ENCODE data around the gene MAT1A. TPM values are rescaled to one million over a fixed set of nuclear protein-coding genes. Genes with fewer than 3 reads are reported as not detected.
"Not testable (repeated sequence)": the region's sequence is repeated elsewhere in the genome, so short reads cannot be mapped to it uniquely, and the experiment has no call there.

Gene MAT1A
- total RNA-seq, 5 donors from 2014 or later (not counting 1 experiment from before 2014, with no cell fraction given): 0.23 to 0.33 (median 0.28) TPM; not detected in 2

GRCh38 chr10:80236457-80236856, 53.0 kb downstream of the MAT1A start:
- ATAC-seq (replicated peaks in 1 of 4); H3K9me3 Mint-ChIP-seq; H3K4me3 ChIP-seq (ENCODE audit: control insufficient read depth in 1 of 2, extremely low read depth in 1 of 2, low read length in 1 of 2); POLR2A ChIA-PET; H3K27me3 ChIP-seq (replicated peaks in 1 of 2; ENCODE audit: control insufficient read depth in 2 of 2, extremely low read depth in 1 of 2, insufficient read depth in 2 of 2, low read length in 1 of 2); H3K36me3 ChIP-seq (ENCODE audit: control insufficient read depth in 2 of 2, extremely low read depth in 1 of 2, insufficient read depth in 1 of 2, low read length in 1 of 2); H3K36me3 Mint-ChIP-seq; CTCF ChIA-PET; H3K4me1 Mint-ChIP-seq; DNase-seq; H3K4me1 ChIP-seq (ENCODE audit: control insufficient read depth in 1 of 2, extremely low read depth in 1 of 2, insufficient read depth in 2 of 2, low read length in 2 of 2); H3K4me3 Mint-ChIP-seq; H3K9me3 ChIP-seq; H3K27ac ChIP-seq (ENCODE audit: low read length); H3K27me3 Mint-ChIP-seq; H3K27ac Mint-ChIP-seq: not testable (repeated sequence)
- no CpG with 5 or more reads among the region's 5 CpGs for WGBS (ENCODE audit: insufficient coverage)

GRCh38 chr10:80234331-80235235, 54.9 kb downstream of the MAT1A start:
- H3K36me3 Mint-ChIP-seq; H3K4me1 ChIP-seq (ENCODE audit: control insufficient read depth in 1 of 2, extremely low read depth in 1 of 2, insufficient read depth in 2 of 2, low read length in 2 of 2); H3K27me3 Mint-ChIP-seq; H3K27ac Mint-ChIP-seq; H3K27ac ChIP-seq (ENCODE audit: low read length); H3K9me3 ChIP-seq; H3K9me3 Mint-ChIP-seq; H3K4me3 Mint-ChIP-seq; H3K27me3 ChIP-seq (replicated peaks in 1 of 2; ENCODE audit: control insufficient read depth in 2 of 2, extremely low read depth in 1 of 2, insufficient read depth in 2 of 2, low read length in 1 of 2); CTCF ChIA-PET; DNase-seq; H3K4me3 ChIP-seq (ENCODE audit: control insufficient read depth in 1 of 2, extremely low read depth in 1 of 2, low read length in 1 of 2); H3K36me3 ChIP-seq (ENCODE audit: control insufficient read depth in 2 of 2, extremely low read depth in 1 of 2, insufficient read depth in 1 of 2, low read length in 1 of 2); H3K4me1 Mint-ChIP-seq; ATAC-seq (replicated peaks in 1 of 4); POLR2A ChIA-PET: not testable (repeated sequence)
- no CpG with 5 or more reads among the region's 11 CpGs for WGBS (ENCODE audit: insufficient coverage)

GRCh38 chr10:80233871-80234270, 55.6 kb downstream of the MAT1A start:
- H3K36me3 ChIP-seq (ENCODE audit: control insufficient read depth in 2 of 2, extremely low read depth in 1 of 2, insufficient read depth in 1 of 2, low read length in 1 of 2); H3K9me3 ChIP-seq; H3K27me3 Mint-ChIP-seq; H3K9me3 Mint-ChIP-seq; H3K4me1 ChIP-seq (ENCODE audit: control insufficient read depth in 1 of 2, extremely low read depth in 1 of 2, insufficient read depth in 2 of 2, low read length in 2 of 2); POLR2A ChIA-PET; H3K27ac ChIP-seq (ENCODE audit: low read length); H3K36me3 Mint-ChIP-seq; DNase-seq; H3K27me3 ChIP-seq (replicated peaks in 1 of 2; ENCODE audit: control insufficient read depth in 2 of 2, extremely low read depth in 1 of 2, insufficient read depth in 2 of 2, low read length in 1 of 2); H3K4me3 ChIP-seq (ENCODE audit: control insufficient read depth in 1 of 2, extremely low read depth in 1 of 2, low read length in 1 of 2); H3K27ac Mint-ChIP-seq; H3K4me3 Mint-ChIP-seq; CTCF ChIA-PET; ATAC-seq (replicated peaks in 1 of 4); H3K4me1 Mint-ChIP-seq: not testable (repeated sequence)
- WGBS (ENCODE audit: insufficient coverage): no CpG with 5 or more reads among the region's 1 CpG

GRCh38 chr10:80226723-80227122, 62.7 kb downstream of the MAT1A start:
- POLR2A ChIA-PET; H3K27ac Mint-ChIP-seq; ATAC-seq (replicated peaks in 1 of 4); H3K36me3 ChIP-seq (ENCODE audit: control insufficient read depth in 2 of 2, extremely low read depth in 1 of 2, insufficient read depth in 1 of 2, low read length in 1 of 2); H3K4me1 Mint-ChIP-seq; CTCF ChIA-PET; H3K27me3 ChIP-seq (replicated peaks in 1 of 2; ENCODE audit: control insufficient read depth in 2 of 2, extremely low read depth in 1 of 2, insufficient read depth in 2 of 2, low read length in 1 of 2); H3K36me3 Mint-ChIP-seq; DNase-seq; H3K4me3 Mint-ChIP-seq; H3K27ac ChIP-seq (ENCODE audit: low read length); H3K4me3 ChIP-seq (ENCODE audit: control insufficient read depth in 1 of 2, extremely low read depth in 1 of 2, low read length in 1 of 2); H3K9me3 ChIP-seq; H3K4me1 ChIP-seq (ENCODE audit: control insufficient read depth in 1 of 2, extremely low read depth in 1 of 2, insufficient read depth in 2 of 2, low read length in 2 of 2); H3K9me3 Mint-ChIP-seq: not testable (repeated sequence)
- H3K27me3 Mint-ChIP-seq: peaks cover 5 to 10% of the 10 kb centered on the region in 2 donors
- 92% methylated on average over 2 of the region's 4 CpGs for WGBS (ENCODE audit: insufficient coverage)

- not testable (repeated sequence) for H3K4me3 Mint-ChIP-seq; H3K27me3 ChIP-seq (replicated peaks in 1 of 2; ENCODE audit: control insufficient read depth in 2 of 2, extremely low read depth in 1 of 2, insufficient read depth in 2 of 2, low read length in 1 of 2); DNase-seq; H3K36me3 Mint-ChIP-seq; H3K27ac Mint-ChIP-seq; H3K9me3 Mint-ChIP-seq; H3K4me3 ChIP-seq (ENCODE audit: control insufficient read depth in 1 of 2, extremely low read depth in 1 of 2, low read length in 1 of 2); H3K4me1 ChIP-seq (ENCODE audit: control insufficient read depth in 1 of 2, extremely low read depth in 1 of 2, insufficient read depth in 2 of 2, low read length in 2 of 2); H3K36me3 ChIP-seq (ENCODE audit: control insufficient read depth in 2 of 2, extremely low read depth in 1 of 2, insufficient read depth in 1 of 2, low read length in 1 of 2); H3K27ac ChIP-seq (ENCODE audit: low read length); H3K9me3 ChIP-seq; H3K4me1 Mint-ChIP-seq
- no CpG with 5 or more reads among the region's 5 CpGs for WGBS (ENCODE audit: insufficient coverage)
- ChIA-PET POLR2A (interaction anchor here (1.0 to 1.1 kb wide), 2 partner anchors 78 to 79 kb away, joined by 5 to 7 read pairs; no protein-coding TSS in a partner anchor), CTCF (interaction anchor here (0.6 to 2.7 kb wide), 16 partner anchors 35 to 1183 kb away, joined by 3 to 93 read pairs (median 3); no protein-coding TSS in a partner anchor)
- H3K27me3 Mint-ChIP-seq: peaks cover 5 to 10% of the 10 kb centered on the region in 2 donors
- peak in 1 of 4 experiments; percentile 14 for ATAC-seq (replicated peaks in 1 of 4)
Observed at GRCh38 chr10:80223031-80223419, 66.4 kb downstream of the MAT1A start.

Other genes with a start within 250 kb of the MAT1A start
- gene TMEM254, start 211.0 kb downstream of the MAT1A start, total RNA-seq: 10 to 100 TPM in 4 of 5 donors, 1 to 10 TPM in 1; 9.6 to 16.6 (median 13.3) TPM
- gene PLAC9, start 156.9 kb downstream of the MAT1A start, total RNA-seq: not detected
- gene ANXA11, start 84.1 kb downstream of the MAT1A start, total RNA-seq: 100 to 1,000 TPM; 196 to 222 (median 208) TPM
- gene DYDC1, start 67.1 kb upstream of the MAT1A start, total RNA-seq: not detected
- not detected for gene DYDC2, start 67.1 kb upstream of the MAT1A start, total RNA-seq
- 1 to 10 TPM; 2.9 to 6.3 (median 5.2) TPM for gene PRXL2A, start 118.9 kb upstream of the MAT1A start, total RNA-seq
- 100 to 1,000 TPM; 130 to 204 (median 194) TPM for gene TSPAN14, start 164.7 kb upstream of the MAT1A start, total RNA-seq
- gene SH2D4B, start 248.2 kb upstream of the MAT1A start, total RNA-seq: under 1 TPM; 0.12 to 0.26 (median 0.23) TPM

All from T-cell (primary cell).